Tibial nerve (tissue), 4 donors: ENCODE results near the gene RPRD1B. TPM values are rescaled to one million over a fixed set of nuclear protein-coding genes. Genes with fewer than 3 reads are reported as not detected.

Source experiments
- DNase-seq, 2 donors: peaks; one replicate each; pipeline ENCODE4 v3.0.0-alpha.2; 2019; ENCODE audit warnings: low spot score in 2 of 2
- H3K27ac ChIP-seq, 4 donors: fragments of 200-600 bp; sonication (generic) in 3 of 4; one replicate each; pipeline ENCODE4 v1.5.1; 2017 to 2019; ENCODE audit warnings: mild to moderate bottlenecking in 1 of 4
- H3K27me3 ChIP-seq, 2 donors: fragments of 200-600 bp; sonication (generic) in 1 of 2; one replicate each; pipeline versions ENCODE4 v1.5.1 to v1.6.0; 2017 to 2019
- H3K36me3 ChIP-seq, 3 donors: fragments of 200-600 bp; sonication (generic); one replicate each; pipeline ENCODE4 v1.5.1; 2018 to 2019
- H3K4me1 ChIP-seq, 4 donors: fragments of 200-600 bp; sonication (generic) in 3 of 4; one replicate each; pipeline ENCODE4 v1.5.1; 2017 to 2019
- H3K4me3 ChIP-seq, 4 donors: fragments of 200-600 bp; sonication (generic) in 3 of 4; one replicate each; pipeline ENCODE4 v1.5.1; 2017 to 2019; ENCODE audit warnings: mild to moderate bottlenecking in 1 of 4, moderate library complexity in 1 of 4
- H3K9me3 ChIP-seq, 4 donors: fragments of 200-600 bp; sonication (generic) in 3 of 4; one replicate each; pipeline ENCODE4 v1.5.1; 2017 to 2019
- CTCF ChIP-seq, 5 experiments: fragments of 200-600 bp in 3 of 5; fragments of 450-650 bp in 2 of 5; sonication (generic) in 3 of 5; IDR thresholded peaks; one replicate each; pipeline ENCODE4 v1.5.1; 2016 to 2019; ENCODE audit warnings: antibody characterized with exemption in 5 of 5, mild to moderate bottlenecking in 3 of 5, moderate library complexity in 2 of 5
- EP300 ChIP-seq, 2 donors: sonication (generic); formaldehyde crosslinking; IDR thresholded peaks; one replicate each; pipeline ENCODE4 v1.6.1; 2017; ENCODE audit warnings: antibody characterized with exemption in 2 of 2, mild to moderate bottlenecking in 1 of 2
- POLR2A ChIP-seq, 2 donors: fragments of 450-650 bp; IDR thresholded peaks; one replicate each; pipeline ENCODE4 v1.6.1; 2017; ENCODE audit warnings: antibody characterized with exemption in 2 of 2, mild to moderate bottlenecking in 2 of 2, moderate library complexity in 2 of 2
- WGBS, 2 donors: methylation state at CpG; one replicate each; pipeline ENCODE4 v1.1.5; 2018; 5-methylcytosine and 5-hydroxymethylcytosine counted together
- total RNA-seq, 4 donors: library from RNA; depleted of rRNA; stranded (reverse); fragments of >200 nt; gene quantifications; one replicate each; pipeline ENCODE4 v1.1.0, GENCODE V29; 2016

The RPRD1B gene
- total RNA-seq, 4 donors from 2014 or later: 28.5 to 36.3 (median 35.1) TPM

- no peak overlapping the region for H3K4me3 ChIP-seq
- no peaks in the 10 kb centered on the region for H3K36me3 ChIP-seq
- H3K9me3 ChIP-seq: no peaks in the 10 kb centered on the region
- DNase-seq: no peak
- H3K4me1 ChIP-seq: peaks cover 0 to 38% (median 8%) of the 10 kb centered on the region in 4 donors
- no peak for TF ChIP-seq POLR2A (IDR thresholded peaks at IDR 0.05)
- no peak for TF ChIP-seq EP300 (IDR thresholded peaks at IDR 0.05)
- no peak for TF ChIP-seq CTCF (IDR thresholded peaks at IDR 0.05)
- no peaks in the 10 kb centered on the region for H3K27me3 ChIP-seq
- no peak overlapping the region for H3K27ac ChIP-seq
- WGBS, 2 donors: 79 to 80% methylated on average over 15 of the region's 15 CpGs
Observed at GRCh38 chr20:38129893-38130609, 96.5 kb downstream of the RPRD1B start.

DNA sequence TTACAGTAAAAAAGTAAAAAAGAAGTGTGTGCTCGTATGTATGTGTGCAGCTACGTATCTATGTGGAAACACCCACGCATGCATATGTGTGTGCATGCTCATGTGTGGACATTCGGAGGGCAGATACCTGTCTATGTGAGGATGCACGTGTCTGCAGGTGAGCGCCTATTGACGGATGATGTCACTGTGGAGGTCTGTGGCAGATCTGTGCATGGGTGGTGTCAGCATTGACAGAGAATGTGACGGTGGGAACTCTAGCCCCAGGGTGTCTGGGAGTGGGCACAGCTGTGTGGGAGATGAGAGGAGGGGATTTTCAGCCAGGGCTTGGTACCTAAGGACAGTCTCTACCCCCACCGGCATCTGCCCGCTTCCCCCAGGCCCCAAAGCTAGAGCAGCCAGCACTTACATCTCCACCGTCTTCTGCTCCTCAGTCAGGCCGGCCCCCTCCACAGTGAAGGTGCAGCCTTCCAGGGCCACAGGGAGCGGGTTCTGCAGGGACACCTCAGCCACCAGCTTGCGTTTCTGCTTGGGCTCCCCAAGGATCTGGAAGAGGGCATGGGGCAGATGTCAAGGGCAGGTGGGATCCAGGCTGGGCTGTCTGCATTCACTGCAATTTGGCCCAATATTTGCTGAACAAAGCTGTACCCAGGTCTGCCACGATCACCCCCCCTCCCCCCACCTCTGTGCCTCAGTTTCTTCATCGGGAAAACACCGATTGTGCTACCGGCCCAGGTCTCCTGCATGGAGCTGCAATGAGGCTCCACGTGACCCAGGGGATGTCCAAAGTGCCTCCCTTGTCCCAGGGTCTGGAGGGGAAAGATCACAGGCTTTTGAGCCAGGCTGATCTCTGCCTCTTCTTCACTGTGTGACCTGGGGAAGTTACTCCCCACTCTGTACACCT is 97.4 kb downstream of the RPRD1B start:
- 91 to 94% methylated on average over 15 to 19 of the region's 19 CpGs for WGBS, 2 donors
- H3K27ac ChIP-seq: no peak overlapping the region
- TF ChIP-seq EP300 (IDR thresholded peaks at IDR 0.05): no peak
- no peak for TF ChIP-seq POLR2A (IDR thresholded peaks at IDR 0.05)

DNA sequence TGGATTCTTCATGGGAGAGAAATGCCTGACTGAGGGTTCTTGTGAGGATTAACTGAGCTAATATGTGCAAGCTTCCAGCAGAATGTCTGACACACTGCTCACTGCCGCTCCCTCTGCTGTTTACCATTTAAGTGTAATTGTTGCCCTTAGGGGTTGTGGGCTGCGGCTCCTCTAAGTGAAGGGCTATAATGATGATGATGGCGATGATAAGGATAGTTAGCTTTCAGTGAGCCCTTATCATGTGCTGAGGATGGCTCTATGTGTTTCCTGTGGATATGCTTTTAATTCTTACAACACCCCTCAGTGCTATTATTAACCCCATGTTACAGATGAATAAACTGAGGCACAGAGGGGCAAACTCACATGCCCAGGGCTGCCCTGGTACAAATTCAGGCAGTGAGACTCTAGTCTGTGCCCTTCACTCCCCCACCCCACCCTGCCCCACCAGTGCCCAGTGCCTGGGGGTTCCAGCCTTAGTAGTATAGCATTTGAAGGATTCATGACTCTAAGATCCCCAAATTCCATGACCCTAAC is 98.1 kb downstream of the RPRD1B start:
- Histone ChIP-seq H3K27me3 (no peaks in the 10 kb centered on the region), H3K4me3 (no peak overlapping the region), H3K27ac (no peak overlapping the region), H3K4me1 (peaks cover 0 to 25% (median 0%) of the 10 kb centered on the region in 4 donors), H3K36me3 (no peaks in the 10 kb centered on the region), H3K9me3 (no peaks in the 10 kb centered on the region)
- WGBS, 2 donors: 98% methylated on average over 3 of the region's 3 CpGs
- no peak for DNase-seq
- TF ChIP-seq EP300 (IDR thresholded peaks at IDR 0.05): no peak
- TF ChIP-seq CTCF (IDR thresholded peaks at IDR 0.05): no peak
- TF ChIP-seq POLR2A (IDR thresholded peaks at IDR 0.05): no peak

More for the DNA sequence above, 97.4 kb downstream of the RPRD1B start:
- Histone ChIP-seq H3K4me1 (peaks cover 0 to 32% (median 0%) of the 10 kb centered on the region in 4 donors), H3K27me3 (no peaks in the 10 kb centered on the region), H3K4me3 (no peak overlapping the region), H3K36me3 (no peaks in the 10 kb centered on the region), H3K9me3 (no peaks in the 10 kb centered on the region)
- no peak for DNase-seq

GRCh38 chr20:38132156-38132909 is 98.8 kb downstream of the RPRD1B start:
- no peaks in the 10 kb centered on the region for H3K36me3 ChIP-seq
- 90 to 95% methylated on average over 24 to 26 of the region's 26 CpGs for WGBS, 2 donors
- peaks cover 0 to 18% (median 0%) of the 10 kb centered on the region in 4 donors for H3K4me1 ChIP-seq
- H3K27ac ChIP-seq: no peak overlapping the region
- DNase-seq: no peak
- no peak overlapping the region for H3K4me3 ChIP-seq
- no peaks in the 10 kb centered on the region for H3K27me3 ChIP-seq
- no peaks in the 10 kb centered on the region for H3K9me3 ChIP-seq
- TF ChIP-seq EP300 (IDR thresholded peaks at IDR 0.05) (no peak), CTCF (IDR thresholded peaks at IDR 0.05) (no peak), POLR2A (IDR thresholded peaks at IDR 0.05) (no peak)

GRCh38 chr20:38132910-38133501 is 99.5 kb downstream of the RPRD1B start:
- WGBS, 2 donors: 86 to 91% methylated on average over 11 of the region's 11 CpGs
- no peak overlapping the region for H3K27ac ChIP-seq
- peaks cover 0 to 17% (median 0%) of the 10 kb centered on the region in 4 donors for H3K4me1 ChIP-seq
- no peaks in the 10 kb centered on the region for H3K36me3 ChIP-seq
- no peak for DNase-seq
- H3K27me3 ChIP-seq: no peaks in the 10 kb centered on the region
- H3K4me3 ChIP-seq: no peak overlapping the region
- TF ChIP-seq CTCF (IDR thresholded peaks at IDR 0.05) (no peak), EP300 (IDR thresholded peaks at IDR 0.05) (no peak), POLR2A (IDR thresholded peaks at IDR 0.05) (no peak)
- no peaks in the 10 kb centered on the region for H3K9me3 ChIP-seq
